PC-9 (cell line): ENCODE results near the gene FAM3B. TPM values are rescaled to one million over a fixed set of nuclear protein-coding genes. Genes with fewer than 3 reads are reported as not detected.

Source experiments
- BruUV-seq: library from RNA; stranded (reverse); fragments of 400-500 nt; replicated peaks from 2 replicates; lab custom pipeline; 2021; lab: Mats Ljungman, UMichigan
- CTCF ChIA-PET: fragments of 300-600 bp; sonication (Branson Sonifier 250); formaldehyde crosslinking; loops from one replicate; lab custom pipeline; 2022; ENCODE audit warnings: antibody characterized with exemption; lab: Charles Lee
- POLR2A ChIA-PET: fragments of 300-600 bp; sonication (Branson Sonifier 250); formaldehyde crosslinking; loops from one replicate; lab custom pipeline; 2022; ENCODE audit warnings: antibody characterized with exemption; ENCODE audit not compliant: unreplicated experiment; lab: Charles Lee
- DNase-seq, 2 experiments: peaks; one replicate each; pipeline versions ENCODE4 v3.0.0 to v3.0.0-alpha.2; 2015 to 2022; ENCODE audit warnings: mixed read lengths in 1 of 2
- H2AFZ ChIP-seq: fragments of 200-600 bp; sonication (generic); 2 replicates; pipeline ENCODE4 v1.8.1; 2017; ENCODE audit warnings: antibody characterized with exemption
- H3F3A ChIP-seq: fragments of 200-600 bp; sonication (generic); 2 replicates; pipeline ENCODE4 v1.8.1; 2017; ENCODE audit warnings: antibody characterized with exemption, mild to moderate bottlenecking, low read depth; ENCODE audit not compliant: insufficient read depth
- H3K27ac ChIP-seq: fragments of 200-600 bp; sonication (generic); 2 replicates; pipeline ENCODE4 v1.6.1; 2016; ENCODE audit warnings: mixed run types
- H3K27me3 ChIP-seq: fragments of 200-600 bp; sonication (generic); 2 replicates; pipeline ENCODE4 v1.6.1; 2016; ENCODE audit warnings: low read depth, mixed run types; ENCODE audit not compliant: insufficient read depth
- H3K36me3 ChIP-seq: fragments of 200-600 bp; sonication (generic); 2 replicates; pipeline ENCODE4 v1.6.1; 2016; ENCODE audit warnings: low read depth, mixed run types
- H3K4me1 ChIP-seq: fragments of 200-600 bp; sonication (generic); replicated peaks from 2 replicates; pipeline ENCODE4 v1.6.1; 2016; ENCODE audit warnings: mixed run types; ENCODE audit not compliant: insufficient read depth
- H3K4me2 ChIP-seq: fragments of 200-600 bp; sonication (generic); 2 replicates; pipeline ENCODE4 v1.6.1; 2017; ENCODE audit warnings: mixed run types
- H3K4me3 ChIP-seq: fragments of 200-600 bp; sonication (generic); 2 replicates; pipeline ENCODE4 v1.6.1; 2016; ENCODE audit warnings: mixed run types
- H3K79me2 ChIP-seq: fragments of 200-600 bp; sonication (generic); 2 replicates; pipeline ENCODE4 v1.6.1; 2017; ENCODE audit warnings: low read depth, mixed run types
- H3K9me2 ChIP-seq: fragments of 200-600 bp; sonication (generic); 2 replicates; pipeline ENCODE4 v1.8.1; 2017; ENCODE audit warnings: mild to moderate bottlenecking; ENCODE audit not compliant: insufficient read depth
- H3K9me3 ChIP-seq: fragments of 200-600 bp; sonication (generic); 2 replicates; pipeline ENCODE4 v1.8.1; 2016; ENCODE audit warnings: low read depth; ENCODE audit not compliant: insufficient read depth
- H4K20me1 ChIP-seq: fragments of 200-600 bp; sonication (generic); 2 replicates; pipeline ENCODE4 v1.8.1; 2017; ENCODE audit not compliant: insufficient read depth
- EZH2 ChIP-seq: fragments of 200-600 bp; sonication (generic); IDR thresholded peaks from 2 replicates; pipeline ENCODE4 v1.8.0; 2017; ENCODE audit warnings: antibody characterized with exemption, low read depth
- intact Hi-C: fragments of 100-400 bp; cut with micrococcal nuclease; formaldehyde crosslinking; loops from one replicate; pipeline ENCODE4 v1.10.0; 2022; ENCODE audit not compliant: unreplicated experiment
- total RNA-seq: library from RNA; stranded (reverse); gene quantifications from 2 replicates; pipeline ENCODE4 v1.2.3, GENCODE V29; 2021
- TF ChIP-seq, protein P1 (sequence below): fragments of 200-600 bp; sonication (generic); conservative IDR thresholded peaks from 2 replicates; pipeline ENCODE4 v1.6.1; 2017; ENCODE audit warnings: mixed run types, antibody characterized with exemption, mild to moderate bottlenecking, moderate library complexity

FAM3B gene
- total RNA-seq, 1 experiment from 2014 or later, result not detected

DNA sequence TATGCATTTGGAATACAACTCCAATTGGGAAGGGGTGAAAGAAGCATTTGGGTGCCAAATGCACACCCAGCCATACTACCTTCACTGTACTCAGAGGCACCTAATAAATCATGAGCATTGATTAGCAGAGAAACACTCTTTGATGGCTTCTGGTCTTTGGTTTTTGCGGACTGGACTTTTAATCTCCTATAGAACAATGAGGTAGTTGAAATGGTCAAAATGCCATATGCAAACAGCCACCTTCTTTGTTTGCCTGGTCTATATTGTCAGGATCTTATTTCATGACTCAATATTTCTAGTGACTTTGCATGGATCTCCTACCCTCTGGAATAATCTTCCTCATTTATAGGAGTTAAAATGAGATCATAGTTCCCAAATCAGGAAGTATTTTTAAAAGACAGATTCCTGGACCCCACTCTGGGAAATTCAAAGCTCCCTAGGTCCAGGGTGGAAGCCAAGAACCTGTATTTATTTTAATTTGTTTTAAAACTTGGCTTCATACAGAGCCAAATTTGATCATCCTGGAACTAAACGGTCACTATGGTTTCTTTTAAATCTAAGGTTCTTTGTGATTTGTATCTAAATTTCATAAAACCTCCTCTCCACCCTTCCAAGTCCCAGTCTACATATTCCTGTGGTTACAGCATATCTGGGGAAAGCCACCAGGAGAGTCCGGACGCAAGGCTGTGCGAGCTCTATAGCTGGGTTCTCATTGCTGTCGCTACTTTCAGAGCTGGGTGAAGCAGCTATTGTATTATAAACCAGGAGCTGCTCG is 8.7 kb downstream of the FAM3B start:
- Histone ChIP-seq H3K4me1 (no peaks in the 10 kb centered on the region), H3K9me2 (no peaks in the 10 kb centered on the region), H3K27me3 (no peaks in the 10 kb centered on the region), H3K4me3 (no peak overlapping the region), H3K27ac (no peak overlapping the region), H2AFZ (no peak overlapping the region), H4K20me1 (no peaks in the 10 kb centered on the region), H3K4me2 (no peak overlapping the region), H3F3A (no peaks in the 10 kb centered on the region), H3K9me3 (no peaks in the 10 kb centered on the region), H3K36me3 (no peaks in the 10 kb centered on the region), H3K79me2 (no peaks in the 10 kb centered on the region)
- DNase-seq, result no peak
- BruUV-seq, result no TSS peak
- ChIA-PET CTCF (no interaction called here), POLR2A (no interaction called here)
- intact Hi-C loops, result no loop called here
- TF ChIP-seq EZH2, result no peak
- TF ChIP-seq, protein P1, sequence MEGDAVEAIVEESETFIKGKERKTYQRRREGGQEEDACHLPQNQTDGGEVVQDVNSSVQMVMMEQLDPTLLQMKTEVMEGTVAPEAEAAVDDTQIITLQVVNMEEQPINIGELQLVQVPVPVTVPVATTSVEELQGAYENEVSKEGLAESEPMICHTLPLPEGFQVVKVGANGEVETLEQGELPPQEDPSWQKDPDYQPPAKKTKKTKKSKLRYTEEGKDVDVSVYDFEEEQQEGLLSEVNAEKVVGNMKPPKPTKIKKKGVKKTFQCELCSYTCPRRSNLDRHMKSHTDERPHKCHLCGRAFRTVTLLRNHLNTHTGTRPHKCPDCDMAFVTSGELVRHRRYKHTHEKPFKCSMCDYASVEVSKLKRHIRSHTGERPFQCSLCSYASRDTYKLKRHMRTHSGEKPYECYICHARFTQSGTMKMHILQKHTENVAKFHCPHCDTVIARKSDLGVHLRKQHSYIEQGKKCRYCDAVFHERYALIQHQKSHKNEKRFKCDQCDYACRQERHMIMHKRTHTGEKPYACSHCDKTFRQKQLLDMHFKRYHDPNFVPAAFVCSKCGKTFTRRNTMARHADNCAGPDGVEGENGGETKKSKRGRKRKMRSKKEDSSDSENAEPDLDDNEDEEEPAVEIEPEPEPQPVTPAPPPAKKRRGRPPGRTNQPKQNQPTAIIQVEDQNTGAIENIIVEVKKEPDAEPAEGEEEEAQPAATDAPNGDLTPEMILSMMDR, result no peak

DNA sequence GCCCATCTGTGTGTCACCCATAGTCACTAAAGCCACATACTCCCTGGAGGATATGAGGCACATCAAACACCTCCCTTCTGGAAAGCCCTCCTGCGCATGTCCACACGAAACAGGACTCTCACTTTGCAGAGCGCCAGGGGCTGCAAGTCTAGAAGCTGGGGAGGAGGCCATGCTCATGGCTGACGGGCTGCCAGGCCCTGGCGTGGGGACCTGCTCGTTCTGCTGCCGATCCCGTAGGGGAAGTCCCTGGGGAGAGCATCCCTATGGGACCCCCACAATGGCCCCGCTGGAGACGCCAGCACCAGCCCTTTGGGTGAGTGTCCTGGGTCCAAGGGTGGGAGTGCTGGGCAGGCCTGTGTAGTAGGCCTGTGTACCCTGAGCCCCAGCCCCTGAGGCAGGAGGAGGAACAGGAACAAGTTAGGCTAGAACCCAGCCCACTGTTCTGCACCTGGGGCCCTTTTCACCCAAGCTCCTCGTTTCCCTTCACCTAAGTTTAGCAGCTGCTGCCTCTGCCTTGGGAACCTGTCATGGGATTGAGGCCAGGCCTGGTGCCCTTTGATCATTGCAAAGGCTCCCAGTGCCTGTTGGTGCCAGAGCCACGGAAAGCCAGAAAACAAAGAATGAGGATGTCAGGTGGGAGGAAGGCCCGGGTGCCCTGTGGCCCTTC is 9.9 kb downstream of the FAM3B start:
- H3K79me2 ChIP-seq, result no peaks in the 10 kb centered on the region
- no peaks in the 10 kb centered on the region for H3F3A ChIP-seq
- no peaks in the 10 kb centered on the region for H3K36me3 ChIP-seq
- POLR2A ChIA-PET, result no interaction called here
- H3K9me3 ChIP-seq, result no peaks in the 10 kb centered on the region
- H3K27ac ChIP-seq, result no peak overlapping the region
- H2AFZ ChIP-seq, result no peak overlapping the region
- H3K4me3 ChIP-seq, result no peak overlapping the region
- no peak overlapping the region for H3K4me2 ChIP-seq
- no peaks in the 10 kb centered on the region for H4K20me1 ChIP-seq
- H3K9me2 ChIP-seq, result no peaks in the 10 kb centered on the region
- BruUV-seq, result no TSS peak
- TF ChIP-seq, protein P1, result no peak
- TF ChIP-seq EZH2, result no peak
- H3K27me3 ChIP-seq, result no peaks in the 10 kb centered on the region
- CTCF ChIA-PET, result no interaction called here
- intact Hi-C loops, result no loop called here
- no peak for DNase-seq
- no peaks in the 10 kb centered on the region for H3K4me1 ChIP-seq

DNA sequence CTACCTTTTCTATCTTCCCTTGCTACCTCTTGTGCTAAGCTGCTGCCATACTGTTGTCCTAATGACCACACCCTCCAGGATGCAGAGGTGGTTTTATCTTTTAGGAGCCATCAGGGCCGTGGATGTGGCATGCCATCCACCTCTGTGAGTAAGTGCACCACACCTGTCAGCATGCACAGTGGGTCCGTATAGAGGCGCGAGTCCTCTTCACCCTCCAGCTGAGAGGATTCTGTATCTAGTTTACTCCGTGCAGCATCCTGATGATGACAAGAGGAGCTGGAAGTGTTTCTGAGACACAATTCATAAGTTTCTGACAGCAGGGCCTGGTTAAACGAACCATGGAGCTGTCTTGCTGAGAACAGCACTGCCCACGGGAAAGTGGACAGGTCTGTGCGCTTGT is 11.2 kb downstream of the FAM3B start:
- H3K79me2 ChIP-seq, result no peaks in the 10 kb centered on the region
- H2AFZ ChIP-seq, result no peak overlapping the region
- no peaks in the 10 kb centered on the region for H3F3A ChIP-seq
- POLR2A ChIA-PET, result no interaction called here
- H3K27me3 ChIP-seq, result no peaks in the 10 kb centered on the region
- no peak for DNase-seq
- no peak overlapping the region for H3K4me2 ChIP-seq
- intact Hi-C loops, result no loop called here
- H3K27ac ChIP-seq, result no peak overlapping the region
- no peak overlapping the region for H3K4me3 ChIP-seq
- H3K36me3 ChIP-seq, result no peaks in the 10 kb centered on the region
- H4K20me1 ChIP-seq, result no peaks in the 10 kb centered on the region
- TF ChIP-seq, protein P1, result no peak
- TF ChIP-seq EZH2, result no peak
- CTCF ChIA-PET, result no interaction called here
- no TSS peak for BruUV-seq
- H3K4me1 ChIP-seq, result no peaks in the 10 kb centered on the region
- H3K9me3 ChIP-seq, result no peaks in the 10 kb centered on the region
- H3K9me2 ChIP-seq, result no peaks in the 10 kb centered on the region
